HEK293 (cell line): ENCODE measurements around the gene ZDHHC13.

Experiments
- CTCF ChIA-PET: fragments of 350-600 bp; formaldehyde crosslinking; extraction: SDS; loops from one replicate; lab custom pipeline; 2021; ENCODE audit warnings: antibody characterized with exemption; lab: Yijun Ruan, JAX
- POLR2A ChIA-PET: fragments of 300-600 bp; formaldehyde crosslinking; extraction: SDS; loops from one replicate; lab custom pipeline; 2020; ENCODE audit warnings: antibody characterized with exemption, inconsistent platforms; lab: Yijun Ruan, JAX
- H3K27ac ChIP-seq: fragments of 200-500 bp; sonication (Bioruptor generic); 2 replicates; pipeline ENCODE4 v1.5.1; 2014; ENCODE audit warnings: low read depth, low read length, control low read depth, inconsistent platforms; ENCODE audit errors: extremely low read depth
- H3K36me3 ChIP-seq, 2 experiments: fragments of 200-500 bp in 1 of 2; sonication (Bioruptor generic) in 1 of 2; 1 replicate in 1 of 2; 2 replicates in 1 of 2; pipeline ENCODE4 v1.5.1; 2014 to 2017; ENCODE audit warnings: inconsistent platforms in 2 of 2, low read length in 2 of 2; ENCODE audit not compliant: control insufficient read depth in 2 of 2, insufficient read depth in 1 of 2
- H3K4me1 ChIP-seq: fragments of 200-500 bp; sonication (Bioruptor generic); 2 replicates; pipeline ENCODE4 v1.5.1; 2014; ENCODE audit warnings: mild to moderate bottlenecking, low read length, inconsistent platforms; ENCODE audit not compliant: control insufficient read depth, insufficient read depth
- H3K4me3 ChIP-seq: 2 replicates; pipeline ENCODE4 v1.5.1; 2011; ENCODE audit warnings: low read depth, mild to moderate bottlenecking, control low read depth, low read length, moderate library complexity
- H3K9me3 ChIP-seq: fragments of 200-500 bp; sonication (Bioruptor generic); 2 replicates; pipeline ENCODE4 v1.5.1; 2014; ENCODE audit warnings: low read depth, low read length, inconsistent platforms; ENCODE audit not compliant: control insufficient read depth, insufficient read depth
- GLIS1 ChIP-seq: fragments of 450-650 bp; formaldehyde crosslinking; IDR thresholded peaks from 2 replicates; pipeline ENCODE4 v1.5.1; 2016; ENCODE audit warnings: missing biosample characterization, missing genetic modification characterization
- KLF1 ChIP-seq: fragments of 450-650 bp; formaldehyde crosslinking; IDR thresholded peaks from 2 replicates; pipeline ENCODE4 v1.5.1; 2016; ENCODE audit warnings: missing biosample characterization, missing genetic modification characterization
- SP7 ChIP-seq: fragments of 450-650 bp; formaldehyde crosslinking; IDR thresholded peaks from 2 replicates; pipeline ENCODE4 v1.5.1; 2016; ENCODE audit warnings: missing biosample characterization, missing genetic modification characterization
- YY1 ChIP-seq: fragments of 450-650 bp; formaldehyde crosslinking; IDR thresholded peaks from 2 replicates; pipeline ENCODE4 v1.5.1; 2018; ENCODE audit warnings: missing biosample characterization, missing genetic modification characterization
- ZNF202 ChIP-seq: fragments of 450-650 bp; formaldehyde crosslinking; IDR thresholded peaks from 2 replicates; pipeline ENCODE4 v1.5.1; 2016; ENCODE audit warnings: missing biosample characterization, missing genetic modification characterization, borderline replicate concordance
- ZNF221 ChIP-seq: fragments of 450-650 bp; formaldehyde crosslinking; IDR thresholded peaks from 2 replicates; pipeline ENCODE4 v1.5.1; 2017; ENCODE audit warnings: missing biosample characterization, missing genetic modification characterization, borderline replicate concordance
- ZNF248 ChIP-seq: fragments of 450-650 bp; formaldehyde crosslinking; IDR thresholded peaks from 2 replicates; pipeline ENCODE4 v1.5.1; 2017; ENCODE audit warnings: missing biosample characterization, missing genetic modification characterization
- ZNF292 ChIP-seq: fragments of 450-650 bp; formaldehyde crosslinking; IDR thresholded peaks from 2 replicates; pipeline ENCODE4 v1.5.1; 2016; ENCODE audit warnings: low read depth, missing biosample characterization, missing genetic modification characterization, borderline replicate concordance
- ZNF354C ChIP-seq: fragments of 450-650 bp; formaldehyde crosslinking; IDR thresholded peaks from 2 replicates; pipeline ENCODE4 v1.5.1; 2016; ENCODE audit warnings: missing biosample characterization, missing genetic modification characterization, low read depth, borderline replicate concordance
- ZNF366 ChIP-seq: fragments of 450-650 bp; formaldehyde crosslinking; conservative IDR thresholded peaks from 2 replicates; pipeline ENCODE4 v1.5.1; 2016; ENCODE audit warnings: missing biosample characterization, missing genetic modification characterization
- ZNF416 ChIP-seq: fragments of 450-650 bp; formaldehyde crosslinking; IDR thresholded peaks from 2 replicates; pipeline ENCODE4 v1.5.1; 2016; ENCODE audit warnings: missing biosample characterization, missing genetic modification characterization
- ZNF48 ChIP-seq: fragments of 450-650 bp; formaldehyde crosslinking; IDR thresholded peaks from 2 replicates; pipeline ENCODE4 v1.5.1; 2016; ENCODE audit warnings: missing biosample characterization, missing genetic modification characterization
- ZNF510 ChIP-seq: fragments of 450-650 bp; formaldehyde crosslinking; IDR thresholded peaks from 2 replicates; pipeline ENCODE4 v1.5.1; 2018; ENCODE audit warnings: mild to moderate bottlenecking, missing genetic modification characterization, missing biosample characterization; ENCODE audit not compliant: insufficient replicate concordance
- ZNF747 ChIP-seq: fragments of 450-650 bp; formaldehyde crosslinking; IDR thresholded peaks from 2 replicates; pipeline ENCODE4 v1.5.1; 2016; ENCODE audit warnings: missing biosample characterization, missing genetic modification characterization
- ZNF785 ChIP-seq: fragments of 450-650 bp; formaldehyde crosslinking; IDR thresholded peaks from 2 replicates; pipeline ENCODE4 v1.5.1; 2016; ENCODE audit warnings: missing biosample characterization, missing genetic modification characterization
- ZNF843 ChIP-seq: fragments of 450-650 bp; formaldehyde crosslinking; IDR thresholded peaks from 2 replicates; pipeline ENCODE4 v1.5.1; 2016; ENCODE audit warnings: missing biosample characterization, missing genetic modification characterization
- TF ChIP-seq, protein P1 (sequence below): fragments of 450-650 bp; IDR thresholded peaks from 2 replicates; pipeline ENCODE4 v1.5.1; 2018; ENCODE audit warnings: missing biosample characterization, mild to moderate bottlenecking, missing genetic modification characterization
- TF ChIP-seq, protein P2 (sequence below): fragments of 450-650 bp; formaldehyde crosslinking; IDR thresholded peaks from 2 replicates; pipeline ENCODE4 v1.5.0; 2017; ENCODE audit warnings: missing biosample characterization, missing genetic modification characterization, borderline replicate concordance
- TF ChIP-seq, protein P3 (sequence below): fragments of 450-650 bp; formaldehyde crosslinking; IDR thresholded peaks from 2 replicates; pipeline ENCODE4 v1.5.1; 2016; ENCODE audit warnings: missing biosample characterization, missing genetic modification characterization
- TF ChIP-seq, protein P4 (sequence below): fragments of 450-650 bp; formaldehyde crosslinking; IDR thresholded peaks from 2 replicates; pipeline ENCODE4 v1.5.1; 2016; ENCODE audit warnings: missing biosample characterization, missing genetic modification characterization, borderline replicate concordance
- TF ChIP-seq, protein P5 (sequence below): fragments of 450-650 bp; formaldehyde crosslinking; IDR thresholded peaks from 2 replicates; pipeline ENCODE4 v1.5.1; 2017; ENCODE audit warnings: missing biosample characterization, missing genetic modification characterization
- TF ChIP-seq, protein P6 (sequence below): fragments of 450-650 bp; formaldehyde crosslinking; IDR thresholded peaks from 2 replicates; pipeline ENCODE4 v1.5.1; 2016; ENCODE audit warnings: missing biosample characterization, missing genetic modification characterization, low read depth

The ZDHHC13 gene

DNA sequence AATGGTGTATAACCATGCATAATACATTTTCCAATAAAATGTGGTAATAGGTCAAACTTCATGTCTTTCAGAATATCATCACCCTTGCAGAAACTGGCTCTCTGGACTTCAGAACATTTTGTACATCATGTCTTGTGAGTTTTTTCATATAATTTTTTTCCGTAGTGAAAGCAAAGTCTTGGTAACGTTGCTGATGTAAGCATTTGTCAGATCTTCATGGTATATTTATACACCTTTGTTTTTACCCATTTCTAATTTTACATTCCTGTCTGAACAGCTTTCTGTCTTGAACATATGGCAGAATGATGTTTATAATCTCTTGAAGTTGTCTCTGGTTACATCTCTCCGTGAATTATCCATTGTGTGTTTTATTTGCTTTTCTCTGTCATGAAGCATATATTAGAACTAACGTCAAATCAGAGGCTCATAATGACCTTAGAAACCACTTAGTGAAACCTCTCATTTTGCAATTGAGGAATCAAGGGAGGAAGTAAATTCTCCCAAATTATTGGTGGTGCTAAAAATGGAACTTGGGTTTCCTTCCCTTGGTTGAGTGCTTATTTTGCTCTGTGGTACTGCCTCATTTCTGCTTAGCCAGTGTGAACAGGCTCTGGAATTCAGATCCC, 47.4 kb downstream of the ZDHHC13 start:
- ChIA-PET CTCF (interaction anchor here (0.7 kb wide), 1 partner anchor 125 kb away, joined by 4 read pairs; no protein-coding TSS in a partner anchor), POLR2A (no interaction called here)
- H3K36me3 ChIP-seq = peaks cover 8 to 75% of the 10 kb centered on the region in 2 experiments

DNA sequence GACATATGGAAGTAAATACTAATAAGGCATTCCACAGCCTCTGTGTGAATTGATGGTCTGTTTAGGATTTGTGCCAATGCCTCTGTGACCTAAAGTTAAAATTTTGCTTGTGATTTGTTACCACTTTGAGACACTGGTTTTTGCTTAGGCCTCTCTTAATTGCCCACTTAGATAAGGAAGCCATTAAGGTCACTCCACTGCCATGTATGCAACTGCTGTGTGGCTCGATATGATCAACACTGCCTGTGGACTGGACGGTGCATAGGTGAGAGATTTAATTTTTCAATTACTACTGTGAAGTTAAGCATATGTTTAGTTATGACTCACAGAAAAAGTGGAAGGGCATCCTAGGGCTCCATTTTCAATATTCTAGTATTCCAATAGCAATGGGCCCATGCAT, 47.9 kb downstream of the ZDHHC13 start:
- ChIA-PET POLR2A (no interaction called here), CTCF (interaction anchor here (0.7 kb wide), 1 partner anchor 125 kb away, joined by 4 read pairs; no protein-coding TSS in a partner anchor)
- Histone ChIP-seq H3K36me3 (peaks cover 8 to 75% of the 10 kb centered on the region in 2 experiments), H3K9me3 (no peaks in the 10 kb centered on the region), H3K4me3 (no peak overlapping the region), H3K4me1 (no peaks in the 10 kb centered on the region), H3K27ac (no peak overlapping the region)
- TF ChIP-seq ZNF292 (tag by site-specific recombination) = no peak
- TF ChIP-seq, protein P1, sequence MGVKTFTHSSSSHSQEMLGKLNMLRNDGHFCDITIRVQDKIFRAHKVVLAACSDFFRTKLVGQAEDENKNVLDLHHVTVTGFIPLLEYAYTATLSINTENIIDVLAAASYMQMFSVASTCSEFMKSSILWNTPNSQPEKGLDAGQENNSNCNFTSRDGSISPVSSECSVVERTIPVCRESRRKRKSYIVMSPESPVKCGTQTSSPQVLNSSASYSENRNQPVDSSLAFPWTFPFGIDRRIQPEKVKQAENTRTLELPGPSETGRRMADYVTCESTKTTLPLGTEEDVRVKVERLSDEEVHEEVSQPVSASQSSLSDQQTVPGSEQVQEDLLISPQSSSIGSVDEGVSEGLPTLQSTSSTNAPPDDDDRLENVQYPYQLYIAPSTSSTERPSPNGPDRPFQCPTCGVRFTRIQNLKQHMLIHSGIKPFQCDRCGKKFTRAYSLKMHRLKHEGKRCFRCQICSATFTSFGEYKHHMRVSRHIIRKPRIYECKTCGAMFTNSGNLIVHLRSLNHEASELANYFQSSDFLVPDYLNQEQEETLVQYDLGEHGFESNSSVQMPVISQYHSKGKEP (tag by site-specific recombination) = no peak
- TF ChIP-seq ZNF48 (tag by site-specific recombination) = no peak
- no peak for TF ChIP-seq KLF1 (tag by site-specific recombination)
- no peak for TF ChIP-seq ZNF354C
- TF ChIP-seq ZNF202 (tag by site-specific recombination) = no peak
- TF ChIP-seq ZNF843 (tag by site-specific recombination) = no peak
- TF ChIP-seq ZNF747 (tag by site-specific recombination) = no peak
- no peak for TF ChIP-seq GLIS1 (tag by site-specific recombination)
- no peak for TF ChIP-seq ZNF248
- TF ChIP-seq ZNF366 (tag by site-specific recombination) = no peak
- TF ChIP-seq, protein P2, sequence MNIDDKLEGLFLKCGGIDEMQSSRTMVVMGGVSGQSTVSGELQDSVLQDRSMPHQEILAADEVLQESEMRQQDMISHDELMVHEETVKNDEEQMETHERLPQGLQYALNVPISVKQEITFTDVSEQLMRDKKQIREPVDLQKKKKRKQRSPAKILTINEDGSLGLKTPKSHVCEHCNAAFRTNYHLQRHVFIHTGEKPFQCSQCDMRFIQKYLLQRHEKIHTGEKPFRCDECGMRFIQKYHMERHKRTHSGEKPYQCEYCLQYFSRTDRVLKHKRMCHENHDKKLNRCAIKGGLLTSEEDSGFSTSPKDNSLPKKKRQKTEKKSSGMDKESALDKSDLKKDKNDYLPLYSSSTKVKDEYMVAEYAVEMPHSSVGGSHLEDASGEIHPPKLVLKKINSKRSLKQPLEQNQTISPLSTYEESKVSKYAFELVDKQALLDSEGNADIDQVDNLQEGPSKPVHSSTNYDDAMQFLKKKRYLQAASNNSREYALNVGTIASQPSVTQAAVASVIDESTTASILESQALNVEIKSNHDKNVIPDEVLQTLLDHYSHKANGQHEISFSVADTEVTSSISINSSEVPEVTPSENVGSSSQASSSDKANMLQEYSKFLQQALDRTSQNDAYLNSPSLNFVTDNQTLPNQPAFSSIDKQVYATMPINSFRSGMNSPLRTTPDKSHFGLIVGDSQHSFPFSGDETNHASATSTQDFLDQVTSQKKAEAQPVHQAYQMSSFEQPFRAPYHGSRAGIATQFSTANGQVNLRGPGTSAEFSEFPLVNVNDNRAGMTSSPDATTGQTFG (tag by site-specific recombination) = no peak
- no peak for TF ChIP-seq ZNF221 (tag by site-specific recombination)
- TF ChIP-seq ZNF785 (tag by site-specific recombination) = no peak
- TF ChIP-seq ZNF510 (tag by site-specific recombination) = no peak
- TF ChIP-seq, protein P3, sequence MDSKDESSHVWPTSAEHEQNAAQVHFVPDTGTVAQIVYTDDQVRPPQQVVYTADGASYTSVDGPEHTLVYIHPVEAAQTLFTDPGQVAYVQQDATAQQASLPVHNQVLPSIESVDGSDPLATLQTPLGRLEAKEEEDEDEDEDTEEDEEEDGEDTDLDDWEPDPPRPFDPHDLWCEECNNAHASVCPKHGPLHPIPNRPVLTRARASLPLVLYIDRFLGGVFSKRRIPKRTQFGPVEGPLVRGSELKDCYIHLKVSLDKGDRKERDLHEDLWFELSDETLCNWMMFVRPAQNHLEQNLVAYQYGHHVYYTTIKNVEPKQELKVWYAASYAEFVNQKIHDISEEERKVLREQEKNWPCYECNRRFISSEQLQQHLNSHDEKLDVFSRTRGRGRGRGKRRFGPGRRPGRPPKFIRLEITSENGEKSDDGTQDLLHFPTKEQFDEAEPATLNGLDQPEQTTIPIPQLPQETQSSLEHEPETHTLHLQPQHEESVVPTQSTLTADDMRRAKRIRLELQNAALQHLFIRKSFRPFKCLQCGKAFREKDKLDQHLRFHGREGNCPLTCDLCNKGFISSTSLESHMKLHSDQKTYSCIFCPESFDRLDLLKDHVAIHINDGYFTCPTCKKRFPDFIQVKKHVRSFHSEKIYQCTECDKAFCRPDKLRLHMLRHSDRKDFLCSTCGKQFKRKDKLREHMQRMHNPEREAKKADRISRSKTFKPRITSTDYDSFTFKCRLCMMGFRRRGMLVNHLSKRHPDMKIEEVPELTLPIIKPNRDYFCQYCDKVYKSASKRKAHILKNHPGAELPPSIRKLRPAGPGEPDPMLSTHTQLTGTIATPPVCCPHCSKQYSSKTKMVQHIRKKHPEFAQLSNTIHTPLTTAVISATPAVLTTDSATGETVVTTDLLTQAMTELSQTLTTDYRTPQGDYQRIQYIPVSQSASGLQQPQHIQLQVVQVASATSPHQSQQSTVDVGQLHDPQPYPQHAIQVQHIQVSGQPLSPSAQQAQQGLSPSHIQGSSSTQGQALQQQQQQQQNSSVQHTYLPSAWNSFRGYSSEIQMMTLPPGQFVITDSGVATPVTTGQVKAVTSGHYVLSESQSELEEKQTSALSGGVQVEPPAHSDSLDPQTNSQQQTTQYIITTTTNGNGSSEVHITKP (tag by site-specific recombination) = no peak
- TF ChIP-seq, protein P4, sequence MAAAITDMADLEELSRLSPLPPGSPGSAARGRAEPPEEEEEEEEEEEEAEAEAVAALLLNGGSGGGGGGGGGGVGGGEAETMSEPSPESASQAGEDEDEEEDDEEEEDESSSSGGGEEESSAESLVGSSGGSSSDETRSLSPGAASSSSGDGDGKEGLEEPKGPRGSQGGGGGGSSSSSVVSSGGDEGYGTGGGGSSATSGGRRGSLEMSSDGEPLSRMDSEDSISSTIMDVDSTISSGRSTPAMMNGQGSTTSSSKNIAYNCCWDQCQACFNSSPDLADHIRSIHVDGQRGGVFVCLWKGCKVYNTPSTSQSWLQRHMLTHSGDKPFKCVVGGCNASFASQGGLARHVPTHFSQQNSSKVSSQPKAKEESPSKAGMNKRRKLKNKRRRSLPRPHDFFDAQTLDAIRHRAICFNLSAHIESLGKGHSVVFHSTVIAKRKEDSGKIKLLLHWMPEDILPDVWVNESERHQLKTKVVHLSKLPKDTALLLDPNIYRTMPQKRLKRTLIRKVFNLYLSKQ (tag by site-specific recombination) = no peak

More for the DNA sequence above, 47.4 kb downstream of the ZDHHC13 start:
- no peaks in the 10 kb centered on the region for H3K4me1 ChIP-seq
- no peak overlapping the region for H3K27ac ChIP-seq
- H3K9me3 ChIP-seq = no peaks in the 10 kb centered on the region
- TF ChIP-seq, protein P5, sequence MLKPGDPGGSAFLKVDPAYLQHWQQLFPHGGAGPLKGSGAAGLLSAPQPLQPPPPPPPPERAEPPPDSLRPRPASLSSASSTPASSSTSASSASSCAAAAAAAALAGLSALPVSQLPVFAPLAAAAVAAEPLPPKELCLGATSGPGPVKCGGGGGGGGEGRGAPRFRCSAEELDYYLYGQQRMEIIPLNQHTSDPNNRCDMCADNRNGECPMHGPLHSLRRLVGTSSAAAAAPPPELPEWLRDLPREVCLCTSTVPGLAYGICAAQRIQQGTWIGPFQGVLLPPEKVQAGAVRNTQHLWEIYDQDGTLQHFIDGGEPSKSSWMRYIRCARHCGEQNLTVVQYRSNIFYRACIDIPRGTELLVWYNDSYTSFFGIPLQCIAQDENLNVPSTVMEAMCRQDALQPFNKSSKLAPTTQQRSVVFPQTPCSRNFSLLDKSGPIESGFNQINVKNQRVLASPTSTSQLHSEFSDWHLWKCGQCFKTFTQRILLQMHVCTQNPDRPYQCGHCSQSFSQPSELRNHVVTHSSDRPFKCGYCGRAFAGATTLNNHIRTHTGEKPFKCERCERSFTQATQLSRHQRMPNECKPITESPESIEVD (tag by site-specific recombination) = peak; percentile 29; the same call in 1 of the 2 replicates
- peak; percentile 60; the same call in 1 of the 2 replicates for TF ChIP-seq SP7
- TF ChIP-seq, protein P6, sequence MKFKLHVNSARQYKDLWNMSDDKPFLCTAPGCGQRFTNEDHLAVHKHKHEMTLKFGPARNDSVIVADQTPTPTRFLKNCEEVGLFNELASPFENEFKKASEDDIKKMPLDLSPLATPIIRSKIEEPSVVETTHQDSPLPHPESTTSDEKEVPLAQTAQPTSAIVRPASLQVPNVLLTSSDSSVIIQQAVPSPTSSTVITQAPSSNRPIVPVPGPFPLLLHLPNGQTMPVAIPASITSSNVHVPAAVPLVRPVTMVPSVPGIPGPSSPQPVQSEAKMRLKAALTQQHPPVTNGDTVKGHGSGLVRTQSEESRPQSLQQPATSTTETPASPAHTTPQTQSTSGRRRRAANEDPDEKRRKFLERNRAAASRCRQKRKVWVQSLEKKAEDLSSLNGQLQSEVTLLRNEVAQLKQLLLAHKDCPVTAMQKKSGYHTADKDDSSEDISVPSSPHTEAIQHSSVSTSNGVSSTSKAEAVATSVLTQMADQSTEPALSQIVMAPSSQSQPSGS (tag by site-specific recombination) = no peak
- no peak for TF ChIP-seq ZNF416 (tag by site-specific recombination)
- TF ChIP-seq YY1 (tag by site-specific recombination) = no peak
- H3K4me3 ChIP-seq = no peak overlapping the region
